Neural cell (in vitro differentiated cells): ENCODE results near the gene ANP32B. TPM values are rescaled to one million over a fixed set of nuclear protein-coding genes. Genes with fewer than 3 reads are reported as not detected.
"Not testable (repeated sequence)": the region's sequence is repeated elsewhere in the genome, so short reads cannot be mapped to it uniquely, and the experiment has no call there.

ENCODE experiments used
- H2AFZ ChIP-seq: fragments of 200-600, 300-800 bp; sonication (generic), shearing (Covaris generic); 2 replicates; pipeline ENCODE4 v1.6.0; 2014; ENCODE audit warnings: low read depth, mild to moderate bottlenecking, antibody characterized with exemption, low read length, moderate library complexity
- H3F3A ChIP-seq: fragments of 200-600 bp; shearing (Covaris generic); 2 replicates; pipeline ENCODE4 v1.6.1; 2016; ENCODE audit warnings: mild to moderate bottlenecking, moderate library complexity, mixed read lengths, antibody characterized with exemption, low read length; ENCODE audit not compliant: insufficient read depth, poor library complexity, severe bottlenecking
- H3K27ac ChIP-seq: fragments of 200-600, 300-800 bp; sonication (generic), shearing (Covaris generic); 2 replicates; pipeline ENCODE4 v1.5.1; 2014; ENCODE audit warnings: mild to moderate bottlenecking, low read length, moderate library complexity
- H3K27me3 ChIP-seq: fragments of 300-800, 200-600 bp; sonication (generic), shearing (Covaris generic); 2 replicates; pipeline ENCODE4 v1.6.0; 2014; ENCODE audit warnings: mild to moderate bottlenecking, low read depth, low read length, moderate library complexity; ENCODE audit not compliant: insufficient read depth
- H3K36me3 ChIP-seq: fragments of 300-800, 200-600 bp; sonication (generic), shearing (Covaris generic); 2 replicates; pipeline ENCODE4 v1.5.1; 2014; ENCODE audit warnings: mild to moderate bottlenecking, antibody characterized with exemption, low read length, moderate library complexity; ENCODE audit not compliant: insufficient read depth
- H3K4me2 ChIP-seq: fragments of 300-800, 200-600 bp; sonication (generic), shearing (Covaris generic); 2 replicates; pipeline ENCODE4 v1.6.0; 2014; ENCODE audit warnings: mild to moderate bottlenecking, low read length
- H3K4me3 ChIP-seq: fragments of 300-800, 200-600 bp; sonication (generic), shearing (Covaris generic); 2 replicates; pipeline ENCODE4 v1.5.1; 2014; ENCODE audit warnings: mild to moderate bottlenecking, low read length, moderate library complexity
- H3K79me2 ChIP-seq: fragments of 200-600 bp; shearing (Covaris generic); replicated peaks from 2 replicates; pipeline ENCODE4 v1.6.0; 2014; ENCODE audit warnings: mild to moderate bottlenecking, low read length, moderate library complexity; ENCODE audit not compliant: insufficient read depth
- H3K9ac ChIP-seq: fragments of 300-800, 200-600 bp; sonication (generic), shearing (Covaris generic); 2 replicates; pipeline ENCODE4 v1.6.1; 2016; ENCODE audit warnings: mild to moderate bottlenecking, low read length, mixed read lengths
- H3K9me2 ChIP-seq: fragments of 200-600 bp; shearing (Covaris generic); 2 replicates; pipeline ENCODE4 v1.6.1; 2016; ENCODE audit warnings: mild to moderate bottlenecking, low read length, mixed read lengths; ENCODE audit not compliant: insufficient read depth
- H3K9me3 ChIP-seq: fragments of 200-600, 300-800 bp; sonication (generic), shearing (Covaris generic); 2 replicates; pipeline ENCODE4 v1.6.1; 2016; ENCODE audit warnings: mild to moderate bottlenecking, mixed run types, low read length, moderate library complexity, mixed read lengths
- H4K20me1 ChIP-seq: fragments of 200-600 bp; shearing (Covaris generic); 2 replicates; pipeline ENCODE4 v1.6.1; 2016; ENCODE audit warnings: mild to moderate bottlenecking, mixed run types; ENCODE audit not compliant: insufficient read depth
- CTCF ChIP-seq: fragments of 450-650 bp; IDR thresholded peaks from 2 replicates; pipeline ENCODE4 v1.5.1; 2014; ENCODE audit warnings: antibody characterized with exemption, mild to moderate bottlenecking, moderate library complexity; ENCODE audit not compliant: poor library complexity, severe bottlenecking
- EP300 ChIP-seq: fragments of 450-650 bp; conservative IDR thresholded peaks from 2 replicates; pipeline ENCODE4 v1.6.1; 2014; ENCODE audit warnings: antibody characterized with exemption, mild to moderate bottlenecking, moderate library complexity; ENCODE audit not compliant: poor library complexity, severe bottlenecking
- EZH2 ChIP-seq: fragments of 200-600, 300-800 bp; shearing (Covaris generic), sonication (generic); IDR thresholded peaks from 2 replicates; pipeline ENCODE4 v1.6.1; 2014; ENCODE audit warnings: antibody characterized with exemption, low read length, borderline replicate concordance, mild to moderate bottlenecking; ENCODE audit not compliant: insufficient read depth, poor library complexity, severe bottlenecking
- MXI1 ChIP-seq: fragments of 450-650 bp; conservative IDR thresholded peaks from 2 replicates; pipeline ENCODE4 v1.6.1; 2014; ENCODE audit warnings: antibody characterized with exemption, mild to moderate bottlenecking; ENCODE audit not compliant: poor library complexity, severe bottlenecking
- POLR2AphosphoS5 ChIP-seq: IDR thresholded peaks from 2 replicates; pipeline ENCODE4 v1.6.1; 2012
- RAD21 ChIP-seq: fragments of 450-650 bp; conservative IDR thresholded peaks from 2 replicates; pipeline ENCODE4 v1.6.1; 2014; ENCODE audit warnings: antibody characterized with exemption, mild to moderate bottlenecking, moderate library complexity
- REST ChIP-seq: IDR thresholded peaks from 2 replicates; pipeline ENCODE4 v1.6.1; 2012; ENCODE audit warnings: borderline replicate concordance
- SMC3 ChIP-seq: fragments of 450-650 bp; conservative IDR thresholded peaks from 2 replicates; pipeline ENCODE4 v1.6.1; 2014; ENCODE audit warnings: antibody characterized with exemption, mild to moderate bottlenecking, moderate library complexity; ENCODE audit not compliant: poor library complexity
- TAF1 ChIP-seq: IDR thresholded peaks from 2 replicates; pipeline ENCODE4 v1.6.1; 2012; ENCODE audit warnings: low read depth
- polyA plus RNA-seq: library from polyadenylated mRNA; depleted of rRNA; stranded (reverse); fragments of >200 nt; gene quantifications from 2 replicates; pipeline ENCODE4 v1.2.3, GENCODE V29; 2014

Gene ANP32B
- polyA plus RNA-seq, 1 donor from 2014 or later, result 4.1 TPM

GRCh38 chr9:98019098-98019497, 36.0 kb downstream of the ANP32B start:
- Histone ChIP-seq H3K27me3 (no peaks in the 10 kb centered on the region), H3K9ac (no peak overlapping the region), H3K9me2 (no peaks in the 10 kb centered on the region)

GRCh38 chr9:98019869-98020268, 36.7 kb downstream of the ANP32B start:
- not testable (repeated sequence) for H4K20me1 ChIP-seq, H3K4me3 ChIP-seq, H3K79me2 ChIP-seq, H2AFZ ChIP-seq, H3K9me2 ChIP-seq, H3F3A ChIP-seq, H3K36me3 ChIP-seq, H3K4me2 ChIP-seq, H3K27me3 ChIP-seq, H3K9me3 ChIP-seq, H3K27ac ChIP-seq, H3K9ac ChIP-seq

More at GRCh38 chr9:98019098-98019497, 36.0 kb downstream of the ANP32B start:
- Histone ChIP-seq H4K20me1 (no peaks in the 10 kb centered on the region), H3K36me3 (no peaks in the 10 kb centered on the region), H3K27ac (no peak overlapping the region), H3K4me2 (no peak overlapping the region), H3F3A (no peaks in the 10 kb centered on the region), H2AFZ (no peak overlapping the region), H3K4me3 (no peak overlapping the region), H3K79me2 (no peaks in the 10 kb centered on the region), H3K9me3 (no peaks in the 10 kb centered on the region)
- no peak for TF ChIP-seq RAD21
- no peak for TF ChIP-seq REST
- TF ChIP-seq MXI1, result no peak
- TF ChIP-seq EP300, result no peak
- TF ChIP-seq POLR2AphosphoS5, result no peak
- no peak for TF ChIP-seq TAF1
- no peak for TF ChIP-seq SMC3
- TF ChIP-seq EZH2, result no peak
- no peak for TF ChIP-seq CTCF

- Histone ChIP-seq H3F3A (no peaks in the 10 kb centered on the region), H3K79me2 (no peaks in the 10 kb centered on the region), H3K4me2 (no peak overlapping the region), H4K20me1 (no peaks in the 10 kb centered on the region), H3K27me3 (no peaks in the 10 kb centered on the region), H3K9me3 (no peaks in the 10 kb centered on the region), H3K9ac (no peak overlapping the region), H3K4me3 (no peak overlapping the region), H3K27ac (no peak overlapping the region), H2AFZ (no peak overlapping the region), H3K36me3 (no peaks in the 10 kb centered on the region), H3K9me2 (no peaks in the 10 kb centered on the region)
- no peak for TF ChIP-seq SMC3
- TF ChIP-seq EZH2, result no peak
- no peak for TF ChIP-seq POLR2AphosphoS5
- TF ChIP-seq MXI1, result no peak
- TF ChIP-seq RAD21, result no peak
- no peak for TF ChIP-seq TAF1
- no peak for TF ChIP-seq EP300
- no peak for TF ChIP-seq CTCF
- no peak for TF ChIP-seq REST
These were observed 37.5 kb downstream of the ANP32B start for GRCh38 chr9:98020476-98021145.
